ENCODE data around the gene SMARCAL1. TPM values are rescaled to one million over a fixed set of nuclear protein-coding genes. Genes with fewer than 3 reads are reported as not detected.

SMARCAL1 gene
- polyA plus RNA-seq, 1 experiment, result 28.6 TPM

GRCh38 chr2:216498379-216499352 lies 86.4 kb downstream of the SMARCAL1 start, which contains the start of gene RPL37A:
Gene RPL37A (plus strand): TSS chr2:216498844. CDS start chr2:216498875, 31 bp downstream.
- Histone ChIP-seq H3K4me3 (ENCODE audit: low read depth, low read length) (peak within 1 kb of the TSS; percentile 88), H3K27ac (ENCODE audit: low read depth, low read length) (peak within 1 kb of the TSS; percentile 66), H3K27me3 (ENCODE audit: control insufficient read depth, insufficient read depth, low read length) (no peaks in the 10 kb centered on the region), H3K9me3 (ENCODE audit: control insufficient read depth, insufficient read depth, low read length) (no peaks in the 10 kb centered on the region)
- TF ChIP-seq CTCF (IDR thresholded peaks at IDR 0.05; ENCODE audit: low read depth, low read length), result no peak
- peak; percentile 87 for DNase-seq (ENCODE audit: low read depth, low spot score)
- CTCF ChIA-PET, result interaction anchor here (1.0 to 1.7 kb wide), 2 partner anchors 276 to 389 kb away, joined by 3 to 5 read pairs; no protein-coding TSS in a partner anchor
- POLR2A ChIA-PET, result interaction anchor here (0.5 to 1.7 kb wide), 19 partner anchors 8 to 384 kb away, joined by 3 to 8 read pairs (median 3); partner anchors contain the start of genes MARCHF4 and SMARCAL1

- TF ChIP-seq CTCF (IDR thresholded peaks at IDR 0.05; ENCODE audit: low read depth, low read length), result no peak
Observed at GRCh38 chr2:216499641-216500218, 87.4 kb downstream of the SMARCAL1 start.

GRCh38 chr2:216500572-216500971 lies 88.3 kb downstream of the SMARCAL1 start:
- TF ChIP-seq CTCF (IDR thresholded peaks at IDR 0.05; ENCODE audit: low read depth, low read length), result no peak
- Histone ChIP-seq H3K27me3 (ENCODE audit: control insufficient read depth, insufficient read depth, low read length) (no peaks in the 10 kb centered on the region), H3K27ac (ENCODE audit: low read depth, low read length) (no peak overlapping the region), H3K4me3 (ENCODE audit: low read depth, low read length) (peak overlapping the region; percentile 88), H3K9me3 (ENCODE audit: control insufficient read depth, insufficient read depth, low read length) (no peaks in the 10 kb centered on the region)
- CTCF ChIA-PET, result no interaction called here
- POLR2A ChIA-PET, result interaction anchor here (0.5 kb wide), 1 partner anchor 344 kb away, joined by 3 read pairs; no protein-coding TSS in a partner anchor
- no peak for DNase-seq (ENCODE audit: low read depth, low spot score)

More at GRCh38 chr2:216499641-216500218, 87.4 kb downstream of the SMARCAL1 start:
- ChIA-PET POLR2A (no interaction called here), CTCF (no interaction called here)
- no peak for DNase-seq (ENCODE audit: low read depth, low spot score)
- Histone ChIP-seq H3K4me3 (ENCODE audit: low read depth, low read length) (peak overlapping the region; percentile 88), H3K27me3 (ENCODE audit: control insufficient read depth, insufficient read depth, low read length) (no peaks in the 10 kb centered on the region), H3K9me3 (ENCODE audit: control insufficient read depth, insufficient read depth, low read length) (no peaks in the 10 kb centered on the region), H3K27ac (ENCODE audit: low read depth, low read length) (no peak overlapping the region)

GRCh38 chr2:216501854-216502253 lies 89.6 kb downstream of the SMARCAL1 start:
- no peaks in the 10 kb centered on the region for H3K9me3 ChIP-seq (ENCODE audit: control insufficient read depth, insufficient read depth, low read length)
- H3K4me3 ChIP-seq (ENCODE audit: low read depth, low read length), result no peak overlapping the region
- CTCF ChIA-PET, result no interaction called here
- POLR2A ChIA-PET, result no interaction called here
- no peak for TF ChIP-seq CTCF (IDR thresholded peaks at IDR 0.05; ENCODE audit: low read depth, low read length)
- no peak for DNase-seq (ENCODE audit: low read depth, low spot score)
- H3K27me3 ChIP-seq (ENCODE audit: control insufficient read depth, insufficient read depth, low read length), result no peaks in the 10 kb centered on the region
- H3K27ac ChIP-seq (ENCODE audit: low read depth, low read length), result no peak overlapping the region

Measured in AG04450 (cell line).